ENCODE data around the gene TBL1XR1. TPM values are rescaled to one million over a fixed set of nuclear protein-coding genes. Genes with fewer than 3 reads are reported as not detected.

The TBL1XR1 gene
- total RNA-seq, 1 experiment from 2014 or later, result 77.6 TPM

GRCh38 chr3:177071496-177072156 is 125.7 kb downstream of the TBL1XR1 start:
- H3K9me2 ChIP-seq (replicated peaks; ENCODE audit: low read length), result no peaks in the 10 kb centered on the region
- no peak for TF ChIP-seq EZH2 (IDR thresholded peaks at IDR 0.05; ENCODE audit: low read length, unreplicated experiment)
- TF ChIP-seq CTCF (conservative IDR thresholded peaks at IDR 0.05; ENCODE audit: low read depth, low read length), result no peak
- TF ChIP-seq EZH2phosphoT487 (IDR thresholded peaks at IDR 0.05; ENCODE audit: borderline replicate concordance, low read length), result no peak
- DNase-seq (no peak), ATAC-seq (no peak)
- no TSS peak for BruUV-seq (replicated peaks)
- no peaks in the 10 kb centered on the region for H3F3A ChIP-seq (ENCODE audit: low read length, unreplicated experiment)
- no peak overlapping the region for H3K9ac ChIP-seq (ENCODE audit: low read length)
- H3K9me3 ChIP-seq (ENCODE audit: low read length), result no peaks in the 10 kb centered on the region
- POLR2A ChIA-PET (ENCODE audit: unreplicated experiment), result no interaction called here
- no peaks in the 10 kb centered on the region for H3K27me3 ChIP-seq (ENCODE audit: low read length)
- H3K4me3 ChIP-seq (ENCODE audit: low read length), result no peak overlapping the region
- intact Hi-C loops (cut with micrococcal nuclease), result no loop called here
- no peak overlapping the region for H2AFZ ChIP-seq (ENCODE audit: low read length)
- H3K4me1 ChIP-seq (ENCODE audit: insufficient read depth, low read length), result peaks cover 7% of the 10 kb centered on the region; the same call in 1 of the 2 replicates
- H3K36me3 ChIP-seq (ENCODE audit: low read depth, low read length), result 0 out of 2 replicates have a peak, but pooled peaks cover 4% of the 10 kb centered on the region
- H3K27ac ChIP-seq (ENCODE audit: low read length), result no peak overlapping the region
- no peak overlapping the region for H3K4me2 ChIP-seq (ENCODE audit: low read length)
- peaks cover 10% of the 10 kb centered on the region; the same call in 1 of the 2 replicates for H4K20me1 ChIP-seq (ENCODE audit: low read length)
- CTCF ChIA-PET, result no interaction called here
- H3K79me2 ChIP-seq (ENCODE audit: low read length), result peaks cover 95% of the 10 kb centered on the region

GRCh38 chr3:177069514-177070329 is 127.6 kb downstream of the TBL1XR1 start:
- Histone ChIP-seq H3K9ac (ENCODE audit: low read length) (no peak overlapping the region), H3F3A (ENCODE audit: low read length, unreplicated experiment) (no peaks in the 10 kb centered on the region), H3K4me2 (ENCODE audit: low read length) (no peak overlapping the region), H3K27me3 (ENCODE audit: low read length) (no peaks in the 10 kb centered on the region), H3K9me3 (ENCODE audit: low read length) (no peaks in the 10 kb centered on the region), H3K27ac (ENCODE audit: low read length) (no peak overlapping the region), H4K20me1 (ENCODE audit: low read length) (peaks cover 10% of the 10 kb centered on the region; the same call in 1 of the 2 replicates), H3K36me3 (ENCODE audit: low read depth, low read length) (0 out of 2 replicates have a peak, but pooled peaks cover under 1% of the 10 kb centered on the region), H3K4me1 (ENCODE audit: insufficient read depth, low read length) (peaks cover 7% of the 10 kb centered on the region; the same call in 1 of the 2 replicates), H3K9me2 (replicated peaks; ENCODE audit: low read length) (no peaks in the 10 kb centered on the region), H3K4me3 (ENCODE audit: low read length) (no peak overlapping the region), H3K79me2 (ENCODE audit: low read length) (peaks cover 95% of the 10 kb centered on the region), H2AFZ (ENCODE audit: low read length) (no peak overlapping the region)
- intact Hi-C loops (cut with micrococcal nuclease), result no loop called here
- peak; percentile 66 for ATAC-seq
- TF ChIP-seq EZH2 (IDR thresholded peaks at IDR 0.05; ENCODE audit: low read length, unreplicated experiment) (no peak), EZH2phosphoT487 (IDR thresholded peaks at IDR 0.05; ENCODE audit: borderline replicate concordance, low read length) (no peak), CTCF (conservative IDR thresholded peaks at IDR 0.05; ENCODE audit: low read depth, low read length) (no peak)
- peak; percentile 35 for DNase-seq
- BruUV-seq (replicated peaks), result no TSS peak
- ChIA-PET CTCF (interaction anchor here (0.6 kb wide), 2 partner anchors 201 to 485 kb away, joined by 3 read pairs; no protein-coding TSS in a partner anchor), POLR2A (ENCODE audit: unreplicated experiment) (no interaction called here)

All from PC-3 (cell line).